Mesenchymal stem cell (in vitro differentiated cells and primary cell): ENCODE measurements around the gene VAMP4.

Experiments
- DNase-seq: peaks from one replicate; pipeline ENCODE4 v3.0.0-alpha.2; 2013
- H2AFZ ChIP-seq: one replicate; pipeline ENCODE4 v1.6.1; 2013; ENCODE audit warnings: low read depth, mild to moderate bottlenecking, control low read depth, inconsistent platforms, low read length, moderate library complexity
- H2AK5ac ChIP-seq: 2 replicates; pipeline ENCODE4 v1.6.1; 2013; ENCODE audit warnings: low read length, moderate library complexity, mild to moderate bottlenecking, inconsistent platforms; ENCODE audit not compliant: severe bottlenecking
- H2BK120ac ChIP-seq: one replicate; pipeline ENCODE4 v1.6.1; 2013; ENCODE audit warnings: low read depth, mild to moderate bottlenecking, inconsistent platforms, low read length, moderate library complexity
- H2BK12ac ChIP-seq, 2 experiments: one replicate each; pipeline ENCODE4 v1.6.1; 2013; ENCODE audit warnings: inconsistent platforms in 2 of 2, low read length in 2 of 2, mild to moderate bottlenecking in 2 of 2, moderate library complexity in 2 of 2, control low read depth in 1 of 2
- H2BK15ac ChIP-seq: one replicate; pipeline ENCODE4 v1.6.1; 2013; ENCODE audit warnings: mild to moderate bottlenecking, low read depth, inconsistent platforms; ENCODE audit not compliant: poor library complexity, severe bottlenecking
- H2BK5ac ChIP-seq: 2 replicates; pipeline ENCODE4 v1.6.1; 2013; ENCODE audit warnings: low read depth, mild to moderate bottlenecking, low read length, control low read depth, inconsistent platforms; ENCODE audit not compliant: poor library complexity, severe bottlenecking
- H3K14ac ChIP-seq, 2 experiments: one replicate each; pipeline ENCODE4 v1.6.1; 2013; ENCODE audit warnings: inconsistent platforms in 2 of 2, low read length in 2 of 2, control low read depth in 1 of 2, mild to moderate bottlenecking in 1 of 2, moderate library complexity in 1 of 2
- H3K18ac ChIP-seq, 2 experiments: one replicate each; pipeline ENCODE4 v1.6.1; 2013; ENCODE audit warnings: inconsistent platforms in 2 of 2, low read length in 2 of 2, control low read depth in 1 of 2, low read depth in 1 of 2, mild to moderate bottlenecking in 1 of 2
- H3K23ac ChIP-seq, 2 experiments: one replicate each; pipeline ENCODE4 v1.6.1; 2013; ENCODE audit warnings: inconsistent platforms in 2 of 2, low read length in 2 of 2, mild to moderate bottlenecking in 2 of 2, moderate library complexity in 2 of 2, control low read depth in 1 of 2
- H3K27ac ChIP-seq: 2 replicates; pipeline ENCODE4 v1.5.1; 2013; ENCODE audit warnings: mild to moderate bottlenecking, moderate library complexity, low read length, control low read depth, inconsistent platforms; ENCODE audit not compliant: poor library complexity, severe bottlenecking
- H3K27me3 ChIP-seq, 2 experiments: 2 replicates each; pipeline versions ENCODE4 v1.6.1 to v1.7.0; 2013; ENCODE audit warnings: low read length in 2 of 2, mild to moderate bottlenecking in 2 of 2, moderate library complexity in 2 of 2, control low read depth in 1 of 2, inconsistent platforms in 1 of 2; ENCODE audit not compliant: control insufficient read depth in 1 of 2, insufficient read depth in 1 of 2
- H3K36me3 ChIP-seq, 2 experiments: 2 replicates each; pipeline versions ENCODE4 v1.6.1 to v1.7.0; 2013; ENCODE audit warnings: low read length in 2 of 2, control low read depth in 1 of 2, inconsistent platforms in 1 of 2, low read depth in 1 of 2, mild to moderate bottlenecking in 1 of 2; ENCODE audit not compliant: insufficient read depth in 2 of 2, control insufficient read depth in 1 of 2
- H3K4ac ChIP-seq, 2 experiments: one replicate each; pipeline ENCODE4 v1.6.1; 2013; ENCODE audit warnings: inconsistent platforms in 2 of 2, low read length in 2 of 2, mild to moderate bottlenecking in 2 of 2, moderate library complexity in 2 of 2, control low read depth in 1 of 2, low read depth in 1 of 2
- H3K4me1 ChIP-seq: 2 replicates; pipeline ENCODE4 v1.6.1; 2013; ENCODE audit warnings: low read depth, low read length, control low read depth; ENCODE audit not compliant: control insufficient read depth, insufficient read depth
- H3K4me2 ChIP-seq: 2 replicates; pipeline ENCODE4 v1.6.1; 2013; ENCODE audit warnings: low read length, mild to moderate bottlenecking, inconsistent platforms; ENCODE audit not compliant: poor library complexity, severe bottlenecking
- H3K4me3 ChIP-seq, 2 experiments: 2 replicates each; pipeline versions ENCODE4 v1.5.1 to v1.7.0; 2013; ENCODE audit warnings: low read length in 2 of 2, mild to moderate bottlenecking in 2 of 2, control low read depth in 1 of 2, low read depth in 1 of 2; ENCODE audit not compliant: insufficient read depth in 1 of 2
- H3K79me1 ChIP-seq: replicated peaks from 2 replicates; pipeline ENCODE4 v1.6.1; 2013; ENCODE audit warnings: mild to moderate bottlenecking, control low read depth, low read length, inconsistent platforms; ENCODE audit not compliant: poor library complexity, severe bottlenecking
- H3K9ac ChIP-seq: 2 replicates; pipeline ENCODE4 v1.7.0; 2013; ENCODE audit warnings: mild to moderate bottlenecking, low read length, moderate library complexity
- H3K9me3 ChIP-seq: 2 replicates; pipeline ENCODE4 v1.7.0; 2013; ENCODE audit warnings: mild to moderate bottlenecking, low read length; ENCODE audit not compliant: control insufficient read depth
- H4K8ac ChIP-seq: one replicate; pipeline ENCODE4 v1.6.1; 2013; ENCODE audit warnings: inconsistent platforms, mild to moderate bottlenecking, low read length, moderate library complexity
- H4K91ac ChIP-seq: one replicate; pipeline ENCODE4 v1.6.1; 2013; ENCODE audit warnings: mild to moderate bottlenecking, low read length, inconsistent platforms
- WGBS: methylation state at CpG from one replicate; pipeline ENCODE4 v1.1.7; 2013; ENCODE audit warnings: mixed read lengths; 5-methylcytosine and 5-hydroxymethylcytosine counted together

Gene VAMP4

GRCh38 chr1:171743081-171743870, 1.4 kb upstream of the VAMP4 start:
- 36% methylated on average over 7 of the region's 8 CpGs for WGBS
- Histone ChIP-seq H2BK120ac (no peak overlapping the region), H2AK5ac (no peak overlapping the region), H3K9me3 (no peaks in the 10 kb centered on the region), H3K4me2 (peak overlapping the region; percentile 36), H2BK15ac (no peak overlapping the region), H3K36me3 (peaks cover 0 to 1% of the 10 kb centered on the region in 2 experiments), H3K79me1 (peaks cover 13% of the 10 kb centered on the region), H3K27me3 (no peaks in the 10 kb centered on the region), H3K4me3 (peak overlapping the region in 1 of 2 experiments; percentile 89), H3K18ac (no peak overlapping the region), H3K4me1 (peaks cover 2% of the 10 kb centered on the region), H3K4ac (no peak overlapping the region), H3K14ac (no peak overlapping the region), H3K9ac (peak overlapping the region; percentile 100), H2AFZ (no peak overlapping the region), H3K27ac (peak overlapping the region; percentile 96), H3K23ac (no peak overlapping the region), H2BK5ac (no peak overlapping the region), H4K91ac (no peak overlapping the region), H4K8ac (peak overlapping the region; percentile 72), H2BK12ac (peak overlapping the region in 1 of 2 experiments; percentile 61)
- DNase-seq = peak; percentile 77

DNA sequence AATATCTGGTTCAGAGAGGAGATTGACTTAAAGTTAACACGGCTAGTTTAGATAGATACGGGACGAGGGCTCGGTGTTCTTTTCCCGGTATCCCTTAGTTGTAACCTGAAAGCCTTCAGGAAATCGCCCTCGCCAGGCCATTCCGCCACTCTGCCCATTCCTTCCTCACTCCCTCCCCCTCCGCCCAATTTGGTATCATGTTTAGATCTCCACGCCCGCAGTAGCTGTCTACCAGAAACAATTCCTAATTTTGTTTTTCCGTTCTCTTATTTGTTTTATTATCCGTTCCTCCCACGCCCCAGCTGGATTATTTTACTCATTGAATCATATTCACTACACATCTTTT, 685 bp upstream of the VAMP4 start:
- Histone ChIP-seq H3K4ac (peak overlapping the region; percentile 62 to 92), H3K79me1 (peaks cover 15% of the 10 kb centered on the region), H2AFZ (no peak overlapping the region), H4K8ac (no peak overlapping the region), H3K36me3 (peaks cover 0 to 8% of the 10 kb centered on the region in 2 experiments), H3K9me3 (no peaks in the 10 kb centered on the region), H3K18ac (no peak overlapping the region), H3K14ac (no peak overlapping the region), H4K91ac (no peak overlapping the region), H2BK5ac (no peak overlapping the region), H2AK5ac (no peak overlapping the region), H3K4me2 (peak overlapping the region; percentile 59), H2BK15ac (no peak overlapping the region), H3K4me1 (peaks cover 2% of the 10 kb centered on the region), H2BK12ac (no peak overlapping the region), H3K9ac (peak overlapping the region; percentile 100), H2BK120ac (no peak overlapping the region), H3K4me3 (peak overlapping the region; percentile 82 to 89), H3K27ac (peak overlapping the region; percentile 96), H3K27me3 (no peaks in the 10 kb centered on the region), H3K23ac (no peak overlapping the region)
- WGBS = under 1% methylated on average over 11 of the region's 14 CpGs
- peak; percentile 61 for DNase-seq

- Histone ChIP-seq H3K14ac (peak overlapping the region in 1 of 2 experiments; percentile 90), H3K9me3 (no peaks in the 10 kb centered on the region), H2BK120ac (peak overlapping the region; percentile 90), H2AFZ (peak overlapping the region; percentile 96), H3K4me3 (peak overlapping the region; percentile 82 to 89), H2BK12ac (no peak overlapping the region), H3K23ac (peak overlapping the region in 1 of 2 experiments; percentile 46), H3K9ac (peak overlapping the region; percentile 100), H3K18ac (peak overlapping the region; percentile 67 to 90), H3K27me3 (no peaks in the 10 kb centered on the region), H4K8ac (peak overlapping the region; percentile 77), H3K27ac (peak overlapping the region; percentile 75), H3K36me3 (peaks cover 3 to 22% of the 10 kb centered on the region in 2 experiments), H2AK5ac (no peak overlapping the region), H2BK15ac (peak overlapping the region; percentile 98), H3K79me1 (peaks cover 19% of the 10 kb centered on the region), H3K4ac (peak overlapping the region; percentile 35 to 88), H3K4me2 (peak overlapping the region; percentile 66), H4K91ac (no peak overlapping the region), H2BK5ac (peak overlapping the region; percentile 71), H3K4me1 (peaks cover 2% of the 10 kb centered on the region)
- DNase-seq = peak; percentile 52
- under 1% methylated on average over 16 of the region's 28 CpGs for WGBS
Observed at GRCh38 chr1:171740987-171741871, 636 bp downstream of the VAMP4 start.
